Measurements from ENCODE around the gene CINP.

CINP gene

DNA sequence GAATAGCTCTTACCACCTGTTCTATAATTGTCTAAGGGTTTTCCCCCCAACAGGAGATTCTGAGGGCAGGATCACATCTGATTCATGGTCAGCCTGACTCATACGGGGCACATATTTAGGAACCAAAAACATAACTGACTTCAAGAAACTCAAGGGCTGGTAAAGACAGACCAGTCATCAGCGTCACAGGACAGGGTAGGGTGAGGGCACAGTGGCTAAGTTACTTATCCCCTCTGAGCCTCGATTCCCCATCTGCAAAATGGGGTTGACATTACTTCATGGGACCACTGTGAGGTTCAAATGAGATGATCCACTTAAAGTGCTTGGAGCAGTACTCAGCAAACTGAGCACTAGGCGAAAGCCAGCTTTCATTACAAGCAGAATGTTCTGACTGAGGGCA, 606 bp downstream of the CINP start:
- TF ChIP-seq TAF1 (IDR thresholded peaks at IDR 0.05; ENCODE audit: borderline replicate concordance, insufficient read depth, low read length) = no peak
- TF ChIP-seq, protein P1, sequence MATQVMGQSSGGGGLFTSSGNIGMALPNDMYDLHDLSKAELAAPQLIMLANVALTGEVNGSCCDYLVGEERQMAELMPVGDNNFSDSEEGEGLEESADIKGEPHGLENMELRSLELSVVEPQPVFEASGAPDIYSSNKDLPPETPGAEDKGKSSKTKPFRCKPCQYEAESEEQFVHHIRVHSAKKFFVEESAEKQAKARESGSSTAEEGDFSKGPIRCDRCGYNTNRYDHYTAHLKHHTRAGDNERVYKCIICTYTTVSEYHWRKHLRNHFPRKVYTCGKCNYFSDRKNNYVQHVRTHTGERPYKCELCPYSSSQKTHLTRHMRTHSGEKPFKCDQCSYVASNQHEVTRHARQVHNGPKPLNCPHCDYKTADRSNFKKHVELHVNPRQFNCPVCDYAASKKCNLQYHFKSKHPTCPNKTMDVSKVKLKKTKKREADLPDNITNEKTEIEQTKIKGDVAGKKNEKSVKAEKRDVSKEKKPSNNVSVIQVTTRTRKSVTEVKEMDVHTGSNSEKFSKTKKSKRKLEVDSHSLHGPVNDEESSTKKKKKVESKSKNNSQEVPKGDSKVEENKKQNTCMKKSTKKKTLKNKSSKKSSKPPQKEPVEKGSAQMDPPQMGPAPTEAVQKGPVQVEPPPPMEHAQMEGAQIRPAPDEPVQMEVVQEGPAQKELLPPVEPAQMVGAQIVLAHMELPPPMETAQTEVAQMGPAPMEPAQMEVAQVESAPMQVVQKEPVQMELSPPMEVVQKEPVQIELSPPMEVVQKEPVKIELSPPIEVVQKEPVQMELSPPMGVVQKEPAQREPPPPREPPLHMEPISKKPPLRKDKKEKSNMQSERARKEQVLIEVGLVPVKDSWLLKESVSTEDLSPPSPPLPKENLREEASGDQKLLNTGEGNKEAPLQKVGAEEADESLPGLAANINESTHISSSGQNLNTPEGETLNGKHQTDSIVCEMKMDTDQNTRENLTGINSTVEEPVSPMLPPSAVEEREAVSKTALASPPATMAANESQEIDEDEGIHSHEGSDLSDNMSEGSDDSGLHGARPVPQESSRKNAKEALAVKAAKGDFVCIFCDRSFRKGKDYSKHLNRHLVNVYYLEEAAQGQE (IDR thresholded peaks at IDR 0.05; ENCODE audit: insufficient read depth in 1 of 2, low read depth in 2 of 2, low read length in 2 of 2) = no peak
- no peak for TF ChIP-seq FOXP2 (optimal IDR thresholded peaks at IDR 0.05; ENCODE audit: borderline replicate concordance, extremely low read depth, extremely low read length, insufficient read depth)
- TF ChIP-seq SIN3A (IDR thresholded peaks at IDR 0.05; ENCODE audit: borderline replicate concordance, insufficient read depth, low read length) = no peak
- no peak for TF ChIP-seq POLR2AphosphoS5 (IDR thresholded peaks at IDR 0.05; ENCODE audit: low read depth, low read length)

- TF ChIP-seq SIN3A (IDR thresholded peaks at IDR 0.05; ENCODE audit: borderline replicate concordance, insufficient read depth, low read length) = no peak
These were observed 2.3 kb downstream of the CINP start for GRCh38 chr14:102360388-102360787.

DNA sequence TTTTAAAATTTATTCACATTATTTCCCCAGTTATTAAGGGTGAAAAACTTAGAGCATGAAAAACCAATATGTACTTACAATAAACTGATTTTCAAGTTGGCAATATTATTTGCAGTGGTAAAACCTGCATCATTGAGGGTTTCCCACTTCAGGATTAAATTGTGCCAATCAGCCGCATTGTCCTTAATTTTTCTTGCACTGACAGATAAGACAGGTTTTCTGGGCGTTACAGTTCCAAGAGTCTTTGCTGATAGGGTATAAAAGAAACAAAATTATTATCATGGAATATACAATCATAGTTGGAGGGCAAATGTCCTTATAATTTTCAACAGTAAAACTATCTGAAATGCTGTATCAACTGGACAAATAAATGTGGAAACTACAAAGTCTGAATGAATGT, 3.3 kb downstream of the CINP start:
- TF ChIP-seq, protein P1 (IDR thresholded peaks at IDR 0.05; ENCODE audit: insufficient read depth in 1 of 2, low read depth in 2 of 2, low read length in 2 of 2) = no peak
- TF ChIP-seq FOXP2 (optimal IDR thresholded peaks at IDR 0.05; ENCODE audit: borderline replicate concordance, extremely low read depth, extremely low read length, insufficient read depth) = no peak

DNA sequence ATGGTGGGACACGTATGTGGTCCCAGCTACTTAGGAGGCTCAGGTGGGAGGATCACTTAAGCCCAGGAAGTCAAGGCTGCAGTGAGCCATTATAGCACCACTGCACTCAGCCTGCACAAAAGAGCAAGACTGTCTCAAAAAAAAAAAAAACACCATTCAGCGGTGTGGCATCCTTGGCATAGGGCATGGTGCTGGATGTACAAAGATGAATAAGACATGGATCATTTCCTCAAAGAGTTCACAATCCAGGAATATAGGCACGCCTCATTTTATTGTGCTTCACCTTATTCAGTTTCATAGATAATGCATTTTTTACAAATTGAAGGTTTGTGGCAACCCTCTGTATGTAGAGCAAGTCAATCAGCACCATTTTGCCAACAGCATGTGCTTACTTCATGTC, 6.4 kb downstream of the CINP start:
- TF ChIP-seq, protein P1 (IDR thresholded peaks at IDR 0.05; ENCODE audit: insufficient read depth in 1 of 2, low read depth in 2 of 2, low read length in 2 of 2) = no peak
- no peak for TF ChIP-seq FOXP2 (optimal IDR thresholded peaks at IDR 0.05; ENCODE audit: borderline replicate concordance, extremely low read depth, extremely low read length, insufficient read depth)
- TF ChIP-seq TAF1 (IDR thresholded peaks at IDR 0.05; ENCODE audit: borderline replicate concordance, insufficient read depth, low read length) = no peak
- TF ChIP-seq SIN3A (IDR thresholded peaks at IDR 0.05; ENCODE audit: borderline replicate concordance, insufficient read depth, low read length) = no peak
- TF ChIP-seq POLR2AphosphoS5 (IDR thresholded peaks at IDR 0.05; ENCODE audit: low read depth, low read length) = no peak

DNA sequence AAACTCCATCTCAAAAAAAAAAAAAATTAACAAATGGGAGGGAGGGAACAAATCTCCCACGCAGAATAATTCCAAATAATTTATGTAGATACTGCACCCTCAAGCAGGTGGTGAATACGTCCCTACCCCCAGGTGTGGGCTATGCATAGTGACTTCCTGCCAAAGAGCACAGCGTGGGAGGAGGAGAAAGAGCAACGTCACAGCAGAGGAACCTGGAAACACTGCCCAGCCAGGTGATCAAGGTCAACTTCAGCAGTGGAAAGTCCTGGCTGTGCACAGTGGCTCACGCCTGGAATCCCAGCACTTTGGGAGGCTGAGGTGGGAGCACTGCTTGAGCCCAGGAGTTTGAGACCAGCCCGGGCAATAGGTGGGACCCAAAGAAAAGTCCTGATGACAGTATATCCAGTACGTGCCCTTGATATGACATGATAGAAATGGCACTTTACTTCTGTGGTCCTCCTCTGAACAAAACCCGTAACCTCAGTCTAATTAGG, 9.5 kb downstream of the CINP start:
- TF ChIP-seq TAF1 (IDR thresholded peaks at IDR 0.05; ENCODE audit: borderline replicate concordance, insufficient read depth, low read length) (no peak), FOXP2 (optimal IDR thresholded peaks at IDR 0.05; ENCODE audit: borderline replicate concordance, extremely low read depth, extremely low read length, insufficient read depth) (no peak), SIN3A (IDR thresholded peaks at IDR 0.05; ENCODE audit: borderline replicate concordance, insufficient read depth, low read length) (no peak), POLR2AphosphoS5 (IDR thresholded peaks at IDR 0.05; ENCODE audit: low read depth, low read length) (no peak)
- TF ChIP-seq, protein P1 (IDR thresholded peaks at IDR 0.05; ENCODE audit: insufficient read depth in 1 of 2, low read depth in 2 of 2, low read length in 2 of 2) = no peak

Measured in PFSK-1 (cell line).